H1 (cell line): ENCODE measurements around the gene RAG2. TPM values are rescaled to one million over a fixed set of nuclear protein-coding genes. Genes with fewer than 3 reads are reported as not detected.

Experiments
- CTCF ChIA-PET: fragments of 300-600 bp; sonication (Branson Sonifier 250); formaldehyde crosslinking; loops from one replicate; lab custom pipeline; 2021; ENCODE audit not compliant: partially characterized antibody; lab: Charles Lee
- POLR2A ChIA-PET: fragments of 300-600 bp; sonication (Branson Sonifier 250); formaldehyde crosslinking; loops from one replicate; lab custom pipeline; 2021; ENCODE audit warnings: inconsistent platforms; ENCODE audit not compliant: partially characterized antibody; lab: Charles Lee
- DNase-seq, 2 experiments: peaks; one replicate each; pipeline versions ENCODE4 v3.0.0 to v3.0.0-alpha.2; 2010 to 2022; ENCODE audit warnings: low spot score in 2 of 2, low read depth in 1 of 2, mixed read lengths in 1 of 2
- FAIRE-seq: peaks from 2 replicates; lab custom pipeline; 2011; peaks lifted over from hg19 to GRCh38; lab: Jason Lieb, UNC
- H2AFZ ChIP-seq: 2 replicates; pipeline ENCODE4 v1.8.1; 2012; ENCODE audit warnings: low read length, inconsistent platforms
- H2AK5ac ChIP-seq: 2 replicates; pipeline ENCODE4 v1.6.1; 2013; ENCODE audit warnings: low read depth, low read length
- H2BK120ac ChIP-seq: replicated peaks from 2 replicates; pipeline ENCODE3; 2013; ENCODE audit warnings: low read depth, low read length, inconsistent platforms
- H2BK12ac ChIP-seq: 2 replicates; pipeline ENCODE4 v1.6.1; 2013; ENCODE audit warnings: low read depth, low read length
- H2BK15ac ChIP-seq: 2 replicates; pipeline ENCODE4 v1.6.1; 2013; ENCODE audit warnings: low read length
- H2BK20ac ChIP-seq: 2 replicates; pipeline ENCODE4 v1.6.1; 2013; ENCODE audit warnings: low read length
- H2BK5ac ChIP-seq: 2 replicates; pipeline ENCODE4 v1.6.1; 2013; ENCODE audit warnings: low read depth, low read length
- H3K14ac ChIP-seq: 2 replicates; pipeline ENCODE4 v1.6.1; 2013; ENCODE audit warnings: inconsistent platforms; ENCODE audit not compliant: insufficient read length
- H3K18ac ChIP-seq: 2 replicates; pipeline ENCODE4 v1.6.1; 2013; ENCODE audit warnings: low read length; ENCODE audit errors: extremely low read depth
- H3K23ac ChIP-seq: 2 replicates; pipeline ENCODE4 v1.6.1; 2013; ENCODE audit warnings: inconsistent platforms; ENCODE audit not compliant: insufficient read length
- H3K23me2 ChIP-seq: 2 replicates; pipeline ENCODE4 v1.6.1; 2013; ENCODE audit warnings: low read depth, low read length
- H3K27ac ChIP-seq: 2 replicates; pipeline ENCODE4 v1.6.1; 2011; ENCODE audit warnings: low read depth, low read length, inconsistent platforms
- H3K27me3 ChIP-seq, 4 experiments: replicated peaks in 1 of 4; 1 replicate in 1 of 4; 2 replicates in 3 of 4; pipeline versions ENCODE4 v1.6.1 to v1.8.1; 2011 to 2013; ENCODE audit warnings: low read length in 3 of 4, mild to moderate bottlenecking in 3 of 4, inconsistent platforms in 2 of 4, mixed read lengths in 2 of 4, moderate library complexity in 1 of 4; ENCODE audit not compliant: control insufficient read depth in 3 of 4, insufficient read depth in 3 of 4; ENCODE audit errors: extremely low read depth in 1 of 4
- H3K36me3 ChIP-seq, 4 experiments: 2 replicates each; pipeline versions ENCODE4 v1.6.1 to v1.8.1; 2011 to 2013; ENCODE audit warnings: mild to moderate bottlenecking in 4 of 4, low read length in 3 of 4, moderate library complexity in 2 of 4, control low read depth in 1 of 4, inconsistent platforms in 1 of 4; ENCODE audit not compliant: insufficient read depth in 4 of 4, control insufficient read depth in 2 of 4
- H3K4ac ChIP-seq: replicated peaks from 2 replicates; pipeline ENCODE3; 2013; ENCODE audit warnings: low read length, low read depth, mixed read lengths, inconsistent platforms; ENCODE audit not compliant: insufficient read length
- H3K4me1 ChIP-seq, 4 experiments: replicated peaks in 1 of 4; 1 replicate in 1 of 4; 2 replicates in 3 of 4; pipeline versions ENCODE4 v1.6.1 to v1.8.1; 2011 to 2013; ENCODE audit warnings: low read length in 3 of 4, inconsistent platforms in 2 of 4, mixed read lengths in 1 of 4; ENCODE audit not compliant: insufficient read depth in 4 of 4, control insufficient read depth in 3 of 4
- H3K4me2 ChIP-seq, 2 experiments: 2 replicates each; pipeline versions ENCODE4 v1.6.1 to v1.8.1; 2011 to 2013; ENCODE audit warnings: low read depth in 2 of 2, low read length in 2 of 2, control low read depth in 1 of 2, inconsistent platforms in 1 of 2, mild to moderate bottlenecking in 1 of 2; ENCODE audit not compliant: insufficient read depth in 1 of 2
- H3K4me3 ChIP-seq, 4 experiments: fragments of 200-600, 300-600 bp in 1 of 4; sonication (generic), shearing (Covaris generic), sonication (Bioruptor Twin) in 1 of 4; 2 replicates each; pipeline versions ENCODE4 v1.5.1 to v1.8.1; 2011 to 2016; ENCODE audit warnings: low read length in 4 of 4, low read depth in 3 of 4, control low read depth in 2 of 4, inconsistent platforms in 2 of 4, mild to moderate bottlenecking in 2 of 4, mixed read lengths in 1 of 4, moderate library complexity in 1 of 4; ENCODE audit not compliant: insufficient read depth in 2 of 4; ENCODE audit errors: extremely low read depth in 1 of 4
- H3K56ac ChIP-seq: replicated peaks from 2 replicates; pipeline ENCODE3; 2013; ENCODE audit warnings: low read depth, mild to moderate bottlenecking, mixed read lengths, low read length, inconsistent platforms; ENCODE audit not compliant: insufficient read length
- H3K79me1 ChIP-seq: 2 replicates; pipeline ENCODE4 v1.6.1; 2013; ENCODE audit warnings: low read depth, low read length, control low read depth
- H3K79me2 ChIP-seq, 2 experiments: 2 replicates each; pipeline versions ENCODE4 v1.6.1 to v1.8.1; 2012 to 2013; ENCODE audit warnings: low read length in 2 of 2, mild to moderate bottlenecking in 2 of 2, inconsistent platforms in 1 of 2; ENCODE audit not compliant: insufficient read depth in 2 of 2, control insufficient read depth in 1 of 2
- H3K9ac ChIP-seq, 4 experiments: replicated peaks in 1 of 4; 1 replicate in 1 of 4; 2 replicates in 3 of 4; pipeline versions ENCODE4 v1.6.1 to v1.8.1; 2011 to 2013; ENCODE audit warnings: low read depth in 3 of 4, low read length in 3 of 4, control low read depth in 2 of 4, mild to moderate bottlenecking in 2 of 4, moderate library complexity in 2 of 4, inconsistent platforms in 1 of 4; ENCODE audit errors: extremely low read depth in 1 of 4
- H3K9me3 ChIP-seq, 2 experiments: 2 replicates each; pipeline versions ENCODE4 v1.6.1 to v1.8.1; 2012 to 2013; ENCODE audit warnings: mild to moderate bottlenecking in 2 of 2, moderate library complexity in 2 of 2, control low read depth in 1 of 2, inconsistent platforms in 1 of 2, low read depth in 1 of 2, low read length in 1 of 2, mixed read lengths in 1 of 2; ENCODE audit not compliant: insufficient read depth in 2 of 2
- H4K20me1 ChIP-seq, 2 experiments: replicated peaks in 1 of 2; 2 replicates each; pipeline versions ENCODE3 to v1.8.1; 2011 to 2013; ENCODE audit warnings: inconsistent platforms in 2 of 2, low read length in 2 of 2, mild to moderate bottlenecking in 1 of 2; ENCODE audit not compliant: insufficient read depth in 2 of 2, control insufficient read depth in 1 of 2
- H4K5ac ChIP-seq: 2 replicates; pipeline ENCODE4 v1.6.1; 2013; ENCODE audit warnings: low read length, low read depth, mixed read lengths, inconsistent platforms; ENCODE audit not compliant: insufficient read length
- H4K8ac ChIP-seq: 2 replicates; pipeline ENCODE4 v1.8.0; 2013; ENCODE audit warnings: mild to moderate bottlenecking, moderate library complexity, low read length, inconsistent platforms; ENCODE audit not compliant: insufficient read depth; ENCODE audit errors: extremely low read depth
- H4K91ac ChIP-seq: replicated peaks from 2 replicates; pipeline ENCODE3; 2013; ENCODE audit warnings: low read length, mixed read lengths, inconsistent platforms; ENCODE audit not compliant: insufficient read length
- WGBS, 2 experiments: shearing (Covaris generic) in 1 of 2; methylation state at CpG; one replicate each; pipeline versions ENCODE4 v1.1.6 to v1.1.7; 2013 to 2015; ENCODE audit warnings: low lambda C conversion rate in 2 of 2, mixed read lengths in 2 of 2, inconsistent platforms in 1 of 2, low coverage in 1 of 2, missing lambda C conversion rate in 1 of 2; ENCODE audit not compliant: insufficient replicate concordance in 2 of 2, insufficient coverage in 1 of 2, insufficient read length in 1 of 2; ENCODE audit errors: extremely low coverage in 1 of 2, missing lambda C conversion rate in 1 of 2; 5-methylcytosine and 5-hydroxymethylcytosine counted together
- polyA plus RNA-seq, 7 experiments: library from polyadenylated mRNA; depleted of rRNA in 3 of 7; stranded (reverse) in 5 of 7; unstranded in 2 of 7; fragments of >200 nt in 5 of 7; fragments of 200-250 nt in 2 of 7; gene quantifications; 1 replicate in 5 of 7; 2 replicates in 1 of 7; 4 replicates in 1 of 7; pipeline versions ENCODE4 v1.2.1 to v1.2.3, GENCODE V29; 2011 to 2013; ENCODE audit warnings: missing spikeins in 2 of 7, mixed read lengths in 2 of 7
- total RNA-seq: library from RNA; stranded (reverse); fragmentation: NEBNext Ultra II Directional; extraction: Animal tissue kit (Norgen Biotek cat#: 25700); gene quantifications from 2 replicates; pipeline ENCODE4 v1.2.1, GENCODE V29; 2021

Gene RAG2
- total and polyA plus RNA-seq, 2 of the 8 experiments (the other 6 are each of a cell fraction or from before 2014, with no cell fraction given): not detected

GRCh38 chr11:36591433-36591832 is 6.6 kb downstream of the RAG2 start:
- Histone ChIP-seq H4K91ac (no peak overlapping the region), H3K14ac (no peak overlapping the region), H3K23ac (no peak overlapping the region), H2BK5ac (no peak overlapping the region), H2BK15ac (no peak overlapping the region), H3K18ac (no peak overlapping the region), H3K4ac (no peak overlapping the region), H2BK20ac (no peak overlapping the region), H2BK12ac (no peak overlapping the region), H3K23me2 (peaks cover 2% of the 10 kb centered on the region; the same call in 1 of the 2 replicates), H3K4me2 (no peak overlapping the region), H3K27me3 (peaks cover 0 to 4% (median 2%) of the 10 kb centered on the region in 4 experiments; a peak in 4 of 7 replicates), H2AFZ (no peak overlapping the region), H3K9ac (no peak overlapping the region), H4K20me1 (no peaks in the 10 kb centered on the region), H3K79me2 (0 out of 4 replicates have a peak, but pooled peaks cover 0 to 2% of the 10 kb centered on the region in 2 experiments), H3K79me1 (no peaks in the 10 kb centered on the region; the same call in 1 of the 2 replicates), H3K36me3 (no peaks in the 10 kb centered on the region), H4K8ac (no peak overlapping the region), H3K9me3 (no peaks in the 10 kb centered on the region), H4K5ac (no peak overlapping the region), H3K27ac (no peak overlapping the region), H3K4me3 (no peak overlapping the region), H2AK5ac (no peak overlapping the region), H2BK120ac (no peak overlapping the region), H3K56ac (no peak overlapping the region), H3K4me1 (no peaks in the 10 kb centered on the region)
- no peak for FAIRE-seq
- DNase-seq: no peak
- ChIA-PET CTCF (interaction anchor here (1.8 kb wide), 1 partner anchor 155 kb away, joined by 4 read pairs; no protein-coding TSS in a partner anchor), POLR2A (no interaction called here)
- 86% methylated on average over 1 of the region's 1 CpG; no CpG with 5 or more reads in 1 of the 2 experiments for WGBS, 2 experiments
